ENCODE results near the gene MFSD11.

Gene MFSD11

DNA sequence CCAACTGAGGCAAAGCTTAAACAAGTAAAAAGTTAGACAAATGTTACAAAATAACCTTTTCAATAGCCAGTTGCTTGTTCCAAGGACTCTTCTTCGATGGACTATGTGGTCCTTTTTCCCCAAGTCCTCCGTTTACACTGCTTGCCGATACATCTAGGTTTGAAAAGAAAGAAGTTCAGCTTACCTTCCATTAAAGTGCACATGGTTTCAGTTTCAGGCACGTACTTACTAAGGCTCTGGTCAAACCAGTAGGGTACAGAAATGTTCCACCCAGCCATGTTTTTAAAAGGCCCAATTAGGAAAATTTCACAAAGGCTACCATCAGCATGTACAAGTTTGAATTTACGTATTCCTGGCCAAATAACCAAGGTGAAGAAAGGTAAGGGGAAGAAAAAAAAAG lies 2.9 kb upstream of the MFSD11 start:
- Histone ChIP-seq H3K9me3 (ENCODE audit: insufficient read depth, low read depth, low read length) (no peaks in the 10 kb centered on the region), H2AFZ (ENCODE audit: low read length) (no peak overlapping the region), H3K79me2 (ENCODE audit: insufficient read depth, low read length) (peaks cover 88% of the 10 kb centered on the region), H3K27me3 (ENCODE audit: insufficient read depth, low read length, poor library complexity, severe bottlenecking) (peaks cover 19% of the 10 kb centered on the region), H3K4me1 (ENCODE audit: insufficient read depth, low read length, poor library complexity, severe bottlenecking) (peaks cover 59% of the 10 kb centered on the region), H3K9me2 (replicated peaks; ENCODE audit: low read depth, low read length) (no peaks in the 10 kb centered on the region), H3K4me3 (ENCODE audit: low read length, poor library complexity, severe bottlenecking) (peak overlapping the region; percentile 99), H3K4me2 (ENCODE audit: low read depth, low read length, poor library complexity, severe bottlenecking) (peak overlapping the region; percentile 93), H3K9ac (ENCODE audit: low read depth, low read length, poor library complexity, severe bottlenecking) (peak overlapping the region; percentile 100), H3F3A (ENCODE audit: low read depth) (peaks cover 11% of the 10 kb centered on the region), H3K36me3 (ENCODE audit: insufficient read depth, low read length) (peaks cover 52% of the 10 kb centered on the region), H4K20me1 (ENCODE audit: insufficient read depth, low read length, poor library complexity, severe bottlenecking) (peaks cover 72% of the 10 kb centered on the region)
- TF ChIP-seq EZH2phosphoT487 (IDR thresholded peaks at IDR 0.05; ENCODE audit: borderline replicate concordance) (no peak), CTCF (conservative IDR thresholded peaks at IDR 0.05; ENCODE audit: low read length) (no peak)

DNA sequence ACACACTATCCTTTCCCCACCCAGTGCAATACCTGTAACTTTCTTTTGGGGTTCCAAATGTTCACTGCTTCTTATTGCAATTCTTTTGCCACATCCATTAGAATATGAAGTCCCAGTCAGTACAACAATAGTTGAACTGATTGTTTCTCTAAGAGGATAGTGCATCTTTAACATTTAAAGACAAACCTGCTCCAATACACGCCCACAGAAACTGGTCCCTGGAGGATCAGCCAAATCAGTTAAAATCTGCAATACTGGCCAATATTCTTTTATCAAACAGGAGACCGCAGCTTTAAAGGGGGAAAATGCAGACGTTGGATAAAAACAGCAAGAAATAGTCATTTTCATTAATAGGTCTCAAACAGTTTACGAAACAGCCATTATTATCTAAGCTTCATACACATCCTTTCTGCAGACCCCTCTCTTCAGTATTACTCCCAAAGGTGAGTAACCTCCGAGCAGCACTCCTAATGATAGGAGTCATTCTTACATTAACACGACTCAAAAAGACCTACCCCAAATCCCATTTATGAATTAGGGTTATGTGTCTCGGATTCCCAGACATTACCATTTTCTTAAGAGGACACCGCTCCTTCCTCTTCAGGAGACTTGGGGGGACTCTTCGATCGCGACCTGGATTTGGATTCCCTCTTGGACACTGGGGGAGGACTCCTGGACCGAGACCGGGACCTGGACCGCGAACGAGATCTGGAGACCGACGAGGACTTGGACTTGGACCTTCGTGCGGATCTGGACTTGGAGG lies 2.2 kb upstream of the MFSD11 start:
- Histone ChIP-seq H3K9me3 (ENCODE audit: insufficient read depth, low read depth, low read length) (no peaks in the 10 kb centered on the region), H2AFZ (ENCODE audit: low read length) (no peak overlapping the region), H4K20me1 (ENCODE audit: insufficient read depth, low read length, poor library complexity, severe bottlenecking) (peaks cover 68% of the 10 kb centered on the region), H3K27me3 (ENCODE audit: insufficient read depth, low read length, poor library complexity, severe bottlenecking) (peaks cover 19% of the 10 kb centered on the region), H3K9me2 (replicated peaks; ENCODE audit: low read depth, low read length) (no peaks in the 10 kb centered on the region), H3K4me1 (ENCODE audit: insufficient read depth, low read length, poor library complexity, severe bottlenecking) (peaks cover 65% of the 10 kb centered on the region), H3K79me2 (ENCODE audit: insufficient read depth, low read length) (peaks cover 89% of the 10 kb centered on the region), H3K4me3 (ENCODE audit: low read length, poor library complexity, severe bottlenecking) (peak overlapping the region; percentile 99), H3K9ac (ENCODE audit: low read depth, low read length, poor library complexity, severe bottlenecking) (peak overlapping the region; percentile 100), H3K36me3 (ENCODE audit: insufficient read depth, low read length) (peaks cover 49% of the 10 kb centered on the region), H3F3A (ENCODE audit: low read depth) (peaks cover 11% of the 10 kb centered on the region), H3K4me2 (ENCODE audit: low read depth, low read length, poor library complexity, severe bottlenecking) (peak overlapping the region; percentile 93)
- no peak for TF ChIP-seq EZH2phosphoT487 (IDR thresholded peaks at IDR 0.05; ENCODE audit: borderline replicate concordance)
- TF ChIP-seq CTCF (conservative IDR thresholded peaks at IDR 0.05; ENCODE audit: low read length) = no peak

- TF ChIP-seq EZH2phosphoT487 (IDR thresholded peaks at IDR 0.05; ENCODE audit: borderline replicate concordance) (no peak), CTCF (conservative IDR thresholded peaks at IDR 0.05; ENCODE audit: low read length) (no peak)
- no peaks in the 10 kb centered on the region for H3K9me3 ChIP-seq (ENCODE audit: insufficient read depth, low read depth, low read length)
- peaks cover 62% of the 10 kb centered on the region for H4K20me1 ChIP-seq (ENCODE audit: insufficient read depth, low read length, poor library complexity, severe bottlenecking)
- peaks cover 89% of the 10 kb centered on the region for H3K79me2 ChIP-seq (ENCODE audit: insufficient read depth, low read length)
- H3K9ac ChIP-seq (ENCODE audit: low read depth, low read length, poor library complexity, severe bottlenecking) = peak overlapping the region; percentile 100
- peaks cover 45% of the 10 kb centered on the region for H3K36me3 ChIP-seq (ENCODE audit: insufficient read depth, low read length)
- peak overlapping the region; percentile 93 for H3K4me2 ChIP-seq (ENCODE audit: low read depth, low read length, poor library complexity, severe bottlenecking)
- H3K27me3 ChIP-seq (ENCODE audit: insufficient read depth, low read length, poor library complexity, severe bottlenecking) = peaks cover 19% of the 10 kb centered on the region
- peaks cover 11% of the 10 kb centered on the region for H3F3A ChIP-seq (ENCODE audit: low read depth)
- H3K4me1 ChIP-seq (ENCODE audit: insufficient read depth, low read length, poor library complexity, severe bottlenecking) = peaks cover 68% of the 10 kb centered on the region
- H3K9me2 ChIP-seq (replicated peaks; ENCODE audit: low read depth, low read length) = no peaks in the 10 kb centered on the region
- H2AFZ ChIP-seq (ENCODE audit: low read length) = no peak overlapping the region
- H3K4me3 ChIP-seq (ENCODE audit: low read length, poor library complexity, severe bottlenecking) = peak overlapping the region; percentile 99
Measured at GRCh38 chr17:76736349-76737081, 1.4 kb upstream of the MFSD11 start.

Measured in Loucy (cell line).